GM12801 (cell line): ENCODE results near the gene DCBLD1.

ENCODE experiments used
- CTCF ChIP-seq: IDR thresholded peaks from one replicate; pipeline ENCODE4 v1.5.1; 2011; ENCODE audit warnings: control low read depth; ENCODE audit not compliant: insufficient read length; ENCODE audit errors: extremely low read depth

Gene DCBLD1

GRCh38 chr6:117480651-117481050, 1.8 kb upstream of the DCBLD1 start:
- TF ChIP-seq CTCF: no peak

- no peak for TF ChIP-seq CTCF
Observed at GRCh38 chr6:117481278-117481925, 1.1 kb upstream of the DCBLD1 start.

GRCh38 chr6:117481926-117482239, 591 bp upstream of the DCBLD1 start:
- no peak for TF ChIP-seq CTCF

GRCh38 chr6:117483004-117483644, 650 bp downstream of the DCBLD1 start:
- no peak for TF ChIP-seq CTCF

- TF ChIP-seq CTCF: no peak
Observed at GRCh38 chr6:117483645-117484016, 1.2 kb downstream of the DCBLD1 start.

GRCh38 chr6:117484052-117484646, 1.7 kb downstream of the DCBLD1 start:
- TF ChIP-seq CTCF: no peak

- no peak for TF ChIP-seq CTCF
Observed at GRCh38 chr6:117485433-117485832, 3.0 kb downstream of the DCBLD1 start.
